Measurements from ENCODE around the gene RAB3B.
"Not testable (repeated sequence)": the region's sequence is repeated elsewhere in the genome, so short reads cannot be mapped to it uniquely, and the experiment has no call there.

The RAB3B gene, protein sequence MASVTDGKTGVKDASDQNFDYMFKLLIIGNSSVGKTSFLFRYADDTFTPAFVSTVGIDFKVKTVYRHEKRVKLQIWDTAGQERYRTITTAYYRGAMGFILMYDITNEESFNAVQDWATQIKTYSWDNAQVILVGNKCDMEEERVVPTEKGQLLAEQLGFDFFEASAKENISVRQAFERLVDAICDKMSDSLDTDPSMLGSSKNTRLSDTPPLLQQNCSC

DNA sequence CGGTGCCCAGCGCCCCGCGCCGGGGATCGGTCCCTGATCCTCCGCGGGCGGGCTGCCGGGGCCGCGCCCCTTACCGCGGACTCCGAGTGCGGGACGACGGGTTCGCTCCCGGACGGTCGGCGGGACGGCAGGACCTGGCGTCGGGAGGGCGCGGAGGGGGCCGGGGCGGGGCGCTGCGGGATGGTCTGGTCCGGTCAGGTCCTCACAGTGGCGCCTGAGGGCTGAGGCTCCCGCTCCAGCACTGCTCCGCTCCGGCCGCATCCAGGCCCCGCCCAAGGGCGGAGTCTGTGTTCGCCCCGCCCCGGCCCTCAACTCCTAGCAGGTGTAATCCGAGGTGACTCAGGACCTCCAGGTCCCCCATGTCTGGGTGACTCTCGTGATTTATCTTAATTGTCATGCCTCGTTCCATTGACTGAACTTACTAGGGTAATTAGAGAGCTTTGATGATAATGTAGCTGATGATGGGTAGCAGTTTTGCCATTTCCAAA lies at the start of gene RAB3B:
TSS of gene RAB3B (minus strand) at position 223 of the 488 bp plus-strand sequence. CDS start 13,583 bp downstream, outside the sequence.
- DNase-seq, result no peak

DNA sequence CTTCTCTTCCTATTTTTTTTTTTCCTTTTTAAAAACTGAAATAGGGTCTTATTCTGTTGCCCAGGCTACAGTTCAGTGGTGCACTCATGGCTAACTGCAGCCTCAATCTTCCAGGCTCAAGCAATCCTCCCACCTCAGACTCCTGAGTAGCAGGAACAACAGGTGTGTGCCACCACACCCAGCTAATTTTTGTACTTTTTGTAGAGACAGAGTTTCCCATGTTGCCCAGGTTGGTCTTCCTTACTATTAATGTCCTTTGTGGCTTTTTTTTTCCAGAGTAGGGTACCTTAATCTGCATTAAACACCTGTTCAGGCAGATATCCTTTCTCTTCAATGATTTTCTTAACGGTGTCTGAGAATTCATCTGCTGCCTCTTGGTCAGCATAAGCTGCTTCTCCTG lies 47.4 kb upstream of the RAB3B start:
- no peak for DNase-seq

DNA sequence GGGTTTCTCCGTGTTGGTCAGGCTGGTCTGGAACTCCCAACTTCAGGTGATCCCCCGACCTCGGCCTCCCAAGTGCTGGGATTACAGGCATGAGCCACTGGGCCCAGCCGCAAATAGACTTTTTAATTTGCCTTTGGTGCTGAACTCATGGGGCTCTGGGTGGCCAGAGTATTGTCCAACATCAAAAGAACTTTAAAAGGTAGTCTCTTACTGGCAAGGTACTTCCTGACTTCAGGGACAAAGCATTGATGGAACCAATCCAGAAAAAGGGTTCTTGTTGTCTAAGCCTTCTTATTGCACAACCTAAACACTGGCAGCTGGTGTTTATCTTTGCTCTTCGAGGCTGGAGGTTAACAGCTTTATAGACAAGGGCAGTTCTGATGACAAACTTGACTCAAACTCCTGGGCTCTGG lies 46.9 kb upstream of the RAB3B start:
- no peak for DNase-seq

DNA sequence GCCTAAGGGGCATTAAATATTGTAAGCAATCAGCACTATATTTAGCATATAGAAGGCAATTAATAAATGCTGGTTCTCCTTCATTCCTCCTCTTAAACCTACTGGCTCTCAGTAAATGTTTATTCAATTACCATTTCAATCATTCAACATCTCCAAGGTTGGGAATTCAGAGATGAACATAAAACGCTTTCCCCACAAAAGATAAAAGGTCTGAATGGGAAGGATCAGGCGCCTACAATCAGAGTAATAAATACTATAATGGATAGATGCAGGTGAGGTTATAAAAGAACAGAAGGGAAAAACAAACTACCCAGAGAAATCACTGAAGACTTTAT lies 43.5 kb upstream of the RAB3B start:
- no peak for DNase-seq

DNA sequence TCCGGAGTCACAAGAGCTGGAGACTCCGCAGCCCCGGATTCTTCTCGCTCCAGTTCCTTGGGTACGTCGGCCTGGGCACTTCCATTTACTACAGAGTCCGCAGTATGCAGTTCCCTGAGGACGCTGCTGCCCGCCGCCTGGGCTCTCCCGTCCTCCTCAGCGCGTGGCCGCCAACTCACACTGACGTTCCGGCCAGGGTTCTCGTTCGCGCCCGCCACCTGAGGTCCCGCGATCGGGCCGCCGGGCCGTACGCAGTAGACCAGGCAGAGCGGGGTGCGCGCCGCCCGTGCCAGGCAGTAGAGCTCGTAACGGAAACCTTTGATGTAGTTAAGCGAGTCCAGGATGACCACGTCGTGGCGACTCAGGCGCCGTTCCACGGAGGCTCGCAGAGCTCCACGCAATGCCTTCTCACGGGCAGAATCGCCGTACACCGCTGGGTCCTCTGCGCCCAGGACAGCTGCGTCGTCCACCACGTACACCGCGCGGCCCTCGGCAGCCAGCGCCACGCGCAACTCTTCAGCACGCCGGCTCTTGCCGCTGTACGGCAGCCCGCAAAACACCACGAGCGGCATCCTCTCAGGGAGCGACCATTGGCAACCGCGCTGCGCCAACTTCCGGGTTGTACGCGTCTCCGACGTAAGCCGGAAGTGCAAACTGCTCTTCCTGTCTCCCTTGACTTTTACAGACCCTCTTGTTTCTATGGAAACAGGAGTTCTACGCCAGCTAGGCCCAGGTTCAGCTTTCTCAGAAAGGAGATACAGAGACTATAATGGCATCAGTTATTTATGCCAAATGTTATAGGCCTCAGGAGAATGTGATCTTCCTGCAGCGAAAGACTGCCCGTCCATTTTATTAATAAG lies 42.9 kb upstream of the RAB3B start, which contains the start of gene KTI12:
TSS of gene KTI12 (minus strand) at position 621 of the 860 bp plus-strand sequence. CDS start at position 572, 49 bp downstream.
- peak; percentile 80 for DNase-seq

DNA sequence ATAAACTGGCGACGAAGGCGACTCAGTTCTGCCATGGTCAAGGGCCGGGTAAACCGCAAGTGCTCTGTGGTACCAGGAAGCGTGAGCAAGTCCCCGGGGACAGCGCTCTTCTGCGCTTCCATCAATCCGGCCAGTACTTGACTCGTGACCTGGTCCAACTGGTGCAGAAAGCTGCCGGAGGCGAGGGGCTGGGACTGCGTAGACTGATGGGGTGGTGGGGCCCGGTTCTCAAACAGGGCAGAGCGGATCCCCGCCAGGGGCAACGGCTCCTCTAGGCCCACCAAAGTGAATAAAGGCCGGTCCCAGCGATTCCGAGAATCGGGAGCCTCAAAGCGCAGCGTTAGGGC lies 42.3 kb upstream of the RAB3B start:
- no peak for DNase-seq

DNA sequence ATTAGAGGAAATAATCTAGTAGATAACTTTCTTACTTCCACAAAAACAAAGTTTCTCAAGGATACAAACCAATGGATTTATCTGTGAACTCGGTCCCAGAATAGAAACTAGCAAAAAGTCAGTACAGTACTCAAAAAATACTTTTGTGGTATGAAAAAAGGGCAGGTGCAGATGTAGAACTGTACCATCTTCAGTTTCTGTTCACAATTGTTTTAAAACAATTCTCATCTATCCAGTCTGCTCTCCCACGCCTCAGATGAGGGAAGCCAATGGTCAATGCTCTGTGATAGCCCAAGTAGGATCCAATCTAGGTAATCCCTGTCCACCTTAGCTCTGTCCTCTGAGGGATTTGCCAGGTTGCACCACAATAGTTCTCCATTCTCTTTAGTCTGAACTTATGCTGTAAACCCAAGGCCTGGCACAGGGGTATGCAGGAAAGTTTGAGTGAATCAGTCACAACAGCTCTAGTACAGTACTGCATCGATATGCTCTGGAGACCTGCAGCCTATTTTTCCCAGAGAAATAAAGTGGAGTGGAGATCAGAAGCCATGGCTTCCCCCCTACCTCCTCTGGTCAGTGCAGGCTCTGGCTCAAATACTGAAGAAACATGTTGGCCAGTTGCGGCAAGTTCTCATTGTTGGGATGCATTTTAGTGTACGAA lies 41.8 kb upstream of the RAB3B start:
- DNase-seq, result no peak

DNA sequence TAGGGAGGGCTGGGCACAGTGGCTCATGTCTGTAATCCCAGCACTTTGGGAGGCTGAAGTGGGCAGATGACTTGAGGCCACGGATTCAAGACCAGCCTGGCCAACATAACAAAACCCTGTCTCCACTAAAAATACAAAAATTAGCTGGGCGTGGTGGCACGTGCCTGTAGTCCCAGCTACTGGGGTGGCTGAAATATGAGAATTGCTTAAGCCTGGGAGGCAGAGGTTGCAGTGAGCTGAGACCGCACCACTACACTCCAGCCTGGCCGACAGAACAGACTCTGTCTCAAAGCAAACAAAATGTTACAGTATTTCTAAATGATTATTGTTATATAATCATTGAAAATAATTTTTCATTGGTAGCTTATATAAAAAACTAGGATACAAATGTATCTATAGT lies 38.3 kb upstream of the RAB3B start:
- DNase-seq, result not testable (repeated sequence)

DNA sequence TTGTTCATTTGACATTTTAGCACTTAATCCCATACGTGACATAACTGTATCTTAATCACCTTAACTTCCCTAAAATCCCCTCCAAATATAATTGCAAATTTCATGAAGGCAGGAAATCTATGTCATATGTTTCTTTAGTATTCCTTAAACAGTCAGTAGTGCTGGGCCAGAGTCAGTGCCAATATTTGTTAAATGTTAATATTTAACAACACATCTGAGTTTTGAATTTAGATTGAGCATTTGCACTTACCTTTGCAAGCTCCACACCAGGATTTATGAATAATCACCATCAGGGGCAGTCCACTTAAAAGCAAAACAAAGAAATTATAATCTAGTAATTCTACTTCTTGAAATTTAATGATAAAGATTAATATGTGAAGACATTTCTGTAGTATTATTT lies 37.8 kb upstream of the RAB3B start:
- DNase-seq, result no peak

DNA sequence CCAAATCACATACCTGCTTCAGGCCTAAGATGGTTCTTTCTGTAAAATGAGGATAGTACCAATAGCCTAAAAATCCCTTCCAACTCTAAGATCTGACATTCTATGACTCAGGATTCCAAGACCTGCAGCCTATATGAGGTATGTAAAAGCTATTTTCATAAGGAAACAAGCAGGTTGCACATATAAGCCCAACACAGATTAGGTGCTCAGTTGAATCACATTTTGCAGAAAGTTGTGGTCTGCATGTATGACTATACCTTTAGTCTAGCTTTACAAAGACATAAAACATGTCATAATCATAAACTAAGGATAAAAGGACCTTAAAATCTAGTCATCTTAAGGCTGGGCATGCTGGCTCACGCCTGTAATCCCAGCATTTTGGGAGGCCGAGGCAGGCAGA lies 35.8 kb upstream of the RAB3B start:
- no peak for DNase-seq

DNA sequence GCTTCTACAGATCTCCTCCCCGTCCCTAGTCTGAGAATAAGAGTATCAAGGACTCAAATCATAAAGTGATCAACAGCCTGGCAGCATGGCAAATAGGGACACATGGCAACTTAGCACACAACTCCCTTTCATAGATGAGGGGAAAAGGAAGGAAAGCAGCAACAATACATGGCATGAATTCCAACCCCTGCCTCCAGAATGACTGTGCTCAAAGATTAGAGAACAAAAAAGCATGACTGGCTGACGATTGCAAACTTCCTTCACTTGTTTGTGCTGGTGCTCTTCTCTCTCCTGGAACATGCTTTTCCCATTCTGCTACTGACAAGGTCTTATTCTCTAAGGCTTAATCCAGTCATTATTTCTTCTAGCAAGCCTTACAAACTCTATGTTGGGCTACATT lies 31.6 kb upstream of the RAB3B start:
- DNase-seq, result no peak

DNA sequence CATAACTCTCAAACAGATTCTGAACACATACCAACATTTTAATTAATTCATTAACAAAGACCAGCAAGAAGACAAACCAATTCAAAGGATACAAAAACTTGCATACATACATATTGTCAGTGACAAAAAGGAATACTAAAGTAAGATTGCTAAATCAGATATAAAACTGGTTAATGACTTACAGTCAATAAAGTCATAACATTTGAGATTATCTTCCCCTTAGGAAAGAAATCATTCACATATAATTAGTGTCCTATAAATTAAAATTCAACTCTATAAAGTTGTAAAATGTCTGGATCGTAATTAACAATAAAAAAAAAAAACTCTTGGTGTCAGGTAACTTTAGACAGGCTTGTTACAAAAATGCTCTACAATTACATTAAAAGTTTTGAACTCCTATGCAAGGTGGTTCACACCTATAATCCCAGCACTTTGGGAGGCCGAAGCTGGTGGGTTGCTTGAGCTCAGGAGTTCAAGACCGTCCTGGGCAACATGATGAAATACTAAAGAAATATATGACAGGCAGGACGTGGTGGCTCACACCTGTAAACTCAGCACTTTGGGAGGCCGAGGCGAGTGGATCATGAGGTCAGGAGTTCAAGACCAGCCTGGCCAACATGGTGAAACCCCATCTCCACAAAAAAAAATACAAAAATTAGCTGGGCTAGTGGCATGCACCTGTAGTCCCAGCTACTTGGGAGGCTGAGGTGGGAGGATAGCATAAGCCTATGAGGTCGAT lies 17.7 kb upstream of the RAB3B start:
- no peak for DNase-seq

DNA sequence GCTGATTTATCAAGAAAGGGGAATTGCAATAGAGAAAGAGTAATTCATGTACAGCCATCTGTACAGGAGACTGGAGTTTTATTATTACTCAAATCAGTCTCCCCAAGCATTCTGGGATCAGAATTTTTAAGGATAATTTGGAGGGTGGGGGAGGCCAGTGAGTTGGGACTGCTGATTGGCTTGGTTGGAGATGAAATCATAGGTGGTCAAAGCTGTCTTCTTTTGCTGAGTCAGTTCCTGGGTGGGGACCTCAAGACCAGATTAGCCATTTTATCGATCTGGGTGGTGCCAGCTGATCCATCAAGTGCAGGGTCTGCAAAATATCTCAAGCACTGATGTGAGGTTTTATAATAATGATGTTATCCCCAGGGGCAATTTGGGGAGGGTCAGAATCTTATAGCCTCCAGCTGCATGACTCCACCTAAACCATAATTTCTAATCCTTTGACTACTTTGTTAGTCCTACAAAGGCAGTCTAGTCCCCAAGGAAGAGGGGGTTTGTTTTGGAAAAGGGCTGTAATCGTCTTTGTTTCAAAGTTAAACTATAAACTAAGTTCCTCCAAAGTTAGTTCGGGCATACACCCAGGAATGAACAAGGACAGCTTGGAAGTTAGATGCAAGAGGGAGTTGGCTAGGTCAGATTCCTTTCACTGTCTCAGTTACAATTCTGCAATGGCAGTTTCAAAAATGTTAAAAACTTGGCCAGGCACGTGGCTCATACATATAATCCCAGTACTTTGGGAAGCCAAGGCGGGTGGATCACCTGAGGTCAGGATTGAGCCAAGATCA lies 16.9 kb upstream of the RAB3B start:
- no peak for DNase-seq

DNA sequence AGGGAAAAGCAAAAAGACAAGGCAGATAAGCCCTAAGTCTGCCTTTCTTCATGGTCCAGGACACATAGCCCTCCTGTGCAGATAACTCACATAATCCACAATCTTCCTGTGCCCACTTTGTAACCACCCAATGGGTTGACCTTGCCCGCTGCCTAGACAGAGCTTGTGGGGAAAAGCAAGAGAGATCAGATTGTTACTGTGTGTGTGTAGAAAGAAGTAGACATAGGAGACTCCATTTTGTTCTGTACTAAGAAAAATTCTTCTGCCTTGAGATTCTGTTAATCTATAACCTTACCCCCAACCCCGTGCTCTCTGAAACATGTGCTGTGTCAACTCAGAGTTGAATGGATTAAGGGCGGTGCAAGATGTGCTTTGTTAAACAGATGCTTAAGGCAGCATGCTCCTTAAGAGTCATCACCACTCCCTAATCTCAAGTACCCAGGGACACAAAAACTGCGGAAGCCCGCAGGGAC lies 15.6 kb upstream of the RAB3B start:
- DNase-seq, result not testable (repeated sequence)

DNA sequence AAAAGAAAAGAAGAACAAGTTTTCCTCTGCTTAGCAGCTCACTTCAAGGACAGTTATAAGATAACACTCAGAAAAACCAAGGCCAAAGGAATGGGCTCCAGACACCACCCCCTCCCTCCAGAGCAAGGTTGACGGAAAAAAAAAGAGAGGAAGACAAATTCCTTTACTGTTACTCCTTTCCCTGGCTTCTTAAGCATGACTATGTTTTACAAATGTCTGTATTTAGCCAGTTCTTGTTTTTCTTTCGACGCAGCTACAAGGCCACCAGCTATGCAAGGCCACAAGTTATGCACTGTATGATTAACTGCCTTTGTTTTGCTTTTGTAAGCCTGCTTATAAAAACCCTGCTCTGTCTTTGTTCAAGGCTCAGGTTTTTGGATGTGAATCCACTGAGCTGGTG lies 15.0 kb upstream of the RAB3B start:
- DNase-seq, result not testable (repeated sequence)

DNA sequence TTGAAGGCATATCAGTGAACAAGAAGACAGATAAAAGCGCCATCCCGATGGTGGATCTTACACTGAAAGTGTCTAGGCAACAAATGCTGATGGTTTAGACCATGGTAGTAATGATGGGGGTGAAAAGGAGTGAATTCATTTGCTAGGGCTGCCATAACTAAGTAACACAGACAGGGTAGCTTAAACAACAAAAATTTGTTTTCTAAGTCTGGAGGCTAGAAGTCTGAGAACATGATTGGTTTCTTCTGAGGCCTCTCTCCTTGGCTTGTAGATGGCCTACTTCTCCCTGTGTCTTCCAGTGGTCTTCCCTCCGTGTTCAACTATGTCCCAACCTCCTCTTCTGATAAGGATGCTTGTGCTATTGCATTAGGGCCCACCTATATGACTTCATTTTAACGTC lies 13.4 kb upstream of the RAB3B start:
- DNase-seq, result no peak

DNA sequence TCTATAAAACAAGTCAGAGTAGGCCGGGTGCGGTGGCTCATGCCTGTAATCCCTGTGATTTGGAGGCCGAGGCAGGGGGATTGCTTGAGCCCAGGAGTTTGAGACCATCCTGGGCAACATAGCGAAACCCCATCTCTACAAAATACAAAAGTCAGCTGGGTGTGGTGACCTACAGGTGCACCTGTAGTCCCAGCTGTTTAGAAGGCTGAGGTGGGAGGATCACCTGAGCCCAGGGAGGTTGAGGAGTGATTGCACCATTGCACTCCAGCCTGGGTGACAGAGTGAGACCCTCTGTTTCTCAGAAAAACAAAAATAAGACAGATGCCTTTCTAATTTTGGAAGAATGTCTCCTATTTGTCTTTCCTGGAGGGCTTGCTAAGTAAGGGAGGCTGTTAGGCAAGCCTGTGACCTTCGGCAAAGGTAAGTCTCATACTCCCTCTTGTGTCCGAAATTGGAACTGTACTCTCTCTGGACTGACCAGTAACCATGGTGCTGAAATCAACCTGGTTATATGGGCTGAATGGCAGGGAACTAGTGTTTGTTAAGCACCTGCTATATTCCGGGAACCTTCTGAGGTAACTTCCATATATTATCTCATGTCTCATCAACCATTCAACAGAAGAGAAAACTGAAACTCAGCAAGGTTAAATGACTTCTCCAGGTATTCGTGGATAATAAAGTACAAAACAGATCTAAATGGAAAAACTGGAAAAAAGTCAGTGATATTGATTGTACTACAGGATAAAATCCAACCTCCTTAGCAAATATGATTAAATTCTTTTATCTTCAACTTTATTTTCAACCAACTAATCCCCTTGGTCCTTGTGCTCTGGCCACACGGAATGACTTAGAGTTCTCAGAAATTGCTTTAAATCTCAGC lies 11.8 kb upstream of the RAB3B start:
- DNase-seq, result peak; percentile 17

DNA sequence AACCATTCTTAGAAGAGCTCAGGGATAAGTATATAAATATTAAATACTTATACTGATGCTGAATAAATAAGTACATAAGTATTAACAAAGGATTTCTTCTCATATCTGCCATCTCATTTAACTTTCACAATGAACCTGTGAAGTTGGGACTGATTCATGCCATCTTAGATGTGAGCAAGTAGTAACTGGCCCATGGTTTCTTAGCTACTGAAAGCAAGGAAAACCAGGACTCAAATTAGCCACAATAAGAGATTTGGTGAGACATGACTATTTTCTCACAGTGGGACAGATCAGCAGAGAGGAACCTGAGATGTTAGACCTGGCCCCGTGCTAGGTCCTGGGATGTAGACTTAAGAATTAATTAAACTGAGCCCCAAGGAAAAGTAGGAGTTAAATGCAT lies 8.2 kb upstream of the RAB3B start:
- no peak for DNase-seq

DNA sequence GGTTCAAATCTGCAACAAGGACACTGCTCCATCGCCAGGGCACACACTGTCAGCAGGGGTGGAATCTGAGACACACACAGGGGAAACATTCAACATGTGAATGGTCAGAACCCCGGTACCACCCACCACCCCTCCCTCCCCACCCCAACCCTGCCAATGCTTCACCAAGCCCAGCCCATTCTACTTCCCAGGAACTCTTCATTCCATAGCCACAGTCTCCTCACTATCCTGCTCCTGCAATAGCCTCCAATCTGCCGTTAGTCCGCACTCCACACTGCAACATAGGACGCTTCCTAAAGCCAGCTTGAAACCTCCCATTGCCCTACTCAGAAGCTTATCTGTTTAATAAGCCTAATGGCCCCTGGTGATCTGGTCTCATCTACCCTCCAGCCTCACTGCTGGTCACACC lies 7.5 kb upstream of the RAB3B start:
- no peak for DNase-seq

DNA sequence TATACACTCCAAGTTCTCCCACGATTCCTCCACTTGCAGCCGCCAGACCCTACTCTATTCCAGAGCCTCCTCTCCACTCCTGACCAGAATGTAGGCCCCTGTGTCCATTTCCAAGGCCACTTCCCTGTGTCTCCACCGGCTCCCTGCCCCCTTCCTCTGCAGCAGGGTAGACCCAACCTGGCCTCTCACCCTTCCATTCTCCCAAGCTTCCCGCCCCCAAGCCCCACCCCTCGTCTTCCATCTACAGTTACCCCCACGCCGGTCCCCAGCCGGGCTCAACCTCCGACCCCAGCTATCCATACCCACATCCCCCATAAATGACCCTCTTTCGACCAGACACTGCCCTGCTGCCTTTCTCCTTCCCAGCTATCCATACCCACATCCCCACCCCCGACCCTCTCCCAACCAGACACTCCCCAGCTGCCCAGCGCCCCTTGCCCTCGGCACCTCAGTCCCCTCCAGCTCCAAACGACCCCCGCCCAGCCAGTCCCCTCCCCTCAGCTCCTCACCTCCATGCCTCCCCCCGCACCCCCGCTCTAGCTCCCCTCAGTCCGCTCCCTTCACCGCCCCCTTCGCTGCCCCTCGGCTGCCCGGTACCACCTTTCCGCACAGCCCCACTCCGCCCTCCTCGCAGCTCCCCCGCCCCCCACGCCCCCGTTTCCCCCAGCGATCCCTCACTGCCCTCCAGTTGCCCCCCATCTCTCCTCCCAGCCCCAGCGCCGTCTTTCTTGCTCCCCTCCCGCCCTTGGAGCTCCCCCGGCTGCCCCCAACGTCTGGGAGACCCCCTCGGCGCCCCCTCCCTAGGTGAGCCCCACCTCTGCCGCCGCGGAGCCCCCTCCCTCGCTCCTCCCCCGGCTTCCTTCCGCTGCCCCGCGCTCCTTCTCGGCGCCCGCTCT lies 670 bp downstream of the RAB3B start:
- DNase-seq, result no peak
